Measurements from ENCODE around the gene SRRT.
A peak's percentile ranks its signal among the peaks of the same experiment; 100 is the strongest.

The SRRT gene

GRCh38 chr7:100882201-100882600 lies 7.3 kb downstream of the SRRT start:
- H3K4me3 ChIP-seq (ENCODE audit: low read depth, low read length), result no peak overlapping the region
- TF ChIP-seq, protein P1, sequence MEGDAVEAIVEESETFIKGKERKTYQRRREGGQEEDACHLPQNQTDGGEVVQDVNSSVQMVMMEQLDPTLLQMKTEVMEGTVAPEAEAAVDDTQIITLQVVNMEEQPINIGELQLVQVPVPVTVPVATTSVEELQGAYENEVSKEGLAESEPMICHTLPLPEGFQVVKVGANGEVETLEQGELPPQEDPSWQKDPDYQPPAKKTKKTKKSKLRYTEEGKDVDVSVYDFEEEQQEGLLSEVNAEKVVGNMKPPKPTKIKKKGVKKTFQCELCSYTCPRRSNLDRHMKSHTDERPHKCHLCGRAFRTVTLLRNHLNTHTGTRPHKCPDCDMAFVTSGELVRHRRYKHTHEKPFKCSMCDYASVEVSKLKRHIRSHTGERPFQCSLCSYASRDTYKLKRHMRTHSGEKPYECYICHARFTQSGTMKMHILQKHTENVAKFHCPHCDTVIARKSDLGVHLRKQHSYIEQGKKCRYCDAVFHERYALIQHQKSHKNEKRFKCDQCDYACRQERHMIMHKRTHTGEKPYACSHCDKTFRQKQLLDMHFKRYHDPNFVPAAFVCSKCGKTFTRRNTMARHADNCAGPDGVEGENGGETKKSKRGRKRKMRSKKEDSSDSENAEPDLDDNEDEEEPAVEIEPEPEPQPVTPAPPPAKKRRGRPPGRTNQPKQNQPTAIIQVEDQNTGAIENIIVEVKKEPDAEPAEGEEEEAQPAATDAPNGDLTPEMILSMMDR (IDR thresholded peaks at IDR 0.05; ENCODE audit: borderline replicate concordance, insufficient read depth, low read depth, low read length), result no peak

GRCh38 chr7:100882785-100883526 lies 8.1 kb downstream of the SRRT start:
- no peak overlapping the region for H3K4me3 ChIP-seq (ENCODE audit: low read depth, low read length)
- TF ChIP-seq, protein P1 (IDR thresholded peaks at IDR 0.05; ENCODE audit: borderline replicate concordance, insufficient read depth, low read depth, low read length), result no peak

- H3K4me3 ChIP-seq (ENCODE audit: low read depth, low read length), result no peak overlapping the region
- TF ChIP-seq, protein P1 (IDR thresholded peaks at IDR 0.05; ENCODE audit: borderline replicate concordance, insufficient read depth, low read depth, low read length), result no peak
Measured at GRCh38 chr7:100884736-100885439, 10.0 kb downstream of the SRRT start.

- H3K4me3 ChIP-seq (ENCODE audit: low read depth, low read length), result no peak overlapping the region
- TF ChIP-seq, protein P1 (IDR thresholded peaks at IDR 0.05; ENCODE audit: borderline replicate concordance, insufficient read depth, low read depth, low read length), result no peak
Measured at GRCh38 chr7:100885440-100886141, 10.7 kb downstream of the SRRT start.

DNA sequence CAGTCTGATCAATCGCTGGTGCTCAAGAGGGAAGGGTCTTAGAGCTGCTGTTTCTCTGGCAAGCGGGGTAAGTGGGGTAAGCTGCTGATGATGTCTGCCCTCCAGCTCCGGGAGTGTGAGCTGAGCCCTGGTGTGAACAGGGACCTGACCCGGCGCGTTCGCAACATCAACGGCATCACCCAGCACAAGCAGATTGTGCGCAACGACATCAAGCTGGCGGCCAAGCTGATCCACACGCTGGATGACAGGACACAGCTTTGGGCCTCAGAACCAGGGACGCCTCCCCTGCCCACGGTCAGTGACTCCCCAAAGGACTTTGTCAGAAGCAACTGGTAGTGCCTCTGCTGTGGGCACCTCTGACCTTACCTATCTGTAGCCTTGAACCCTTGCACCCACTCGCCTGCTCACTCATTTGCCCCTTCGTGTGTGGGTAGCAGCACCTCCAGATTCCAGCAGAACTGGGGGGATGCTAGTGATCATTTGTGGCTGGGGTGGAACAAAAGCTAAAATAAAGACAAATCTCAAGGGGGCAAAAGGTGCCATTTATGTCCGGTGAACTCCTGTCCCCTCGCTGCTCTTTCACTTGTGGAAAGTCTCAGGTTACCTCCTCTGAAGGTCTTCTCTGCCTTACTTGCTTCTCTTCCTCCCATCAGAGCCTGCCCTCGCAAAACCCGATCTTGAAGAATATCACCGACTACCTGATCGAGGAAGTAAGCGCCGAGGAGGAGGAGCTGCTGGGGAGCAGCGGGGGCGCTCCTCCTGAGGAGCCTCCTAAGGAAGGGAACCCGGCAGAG lies 11.4 kb downstream of the SRRT start:
- no peak overlapping the region for H3K4me3 ChIP-seq (ENCODE audit: low read depth, low read length)
- TF ChIP-seq, protein P1 (IDR thresholded peaks at IDR 0.05; ENCODE audit: borderline replicate concordance, insufficient read depth, low read depth, low read length), result no peak

DNA sequence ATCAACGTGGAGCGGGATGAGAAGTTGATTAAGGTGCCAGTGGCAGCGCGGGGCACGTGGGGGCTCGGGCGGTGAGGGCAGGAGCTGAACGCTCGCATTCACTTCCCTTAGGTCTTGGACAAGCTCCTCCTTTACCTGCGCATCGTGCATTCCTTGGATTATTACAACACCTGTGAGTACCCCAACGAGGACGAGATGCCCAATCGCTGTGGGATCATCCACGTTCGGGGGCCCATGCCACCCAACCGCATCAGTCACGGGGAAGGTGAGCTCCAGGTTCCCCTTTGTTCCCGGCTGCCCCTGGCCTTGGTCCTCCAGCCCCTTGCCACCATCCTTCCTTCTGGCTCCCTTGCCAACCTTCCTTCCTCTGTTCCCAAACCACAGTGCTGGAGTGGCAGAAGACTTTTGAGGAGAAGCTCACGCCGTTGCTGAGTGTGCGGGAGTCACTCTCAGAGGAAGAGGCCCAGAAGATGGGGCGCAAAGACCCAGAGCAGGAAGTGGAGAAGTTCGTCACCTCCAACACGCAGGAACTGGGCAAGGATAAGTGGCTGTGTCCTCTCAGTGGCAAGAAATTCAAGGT lies 12.1 kb downstream of the SRRT start:
- peak overlapping the region; percentile 95 for H3K4me3 ChIP-seq (ENCODE audit: low read depth, low read length)
- TF ChIP-seq, protein P1 (IDR thresholded peaks at IDR 0.05; ENCODE audit: borderline replicate concordance, insufficient read depth, low read depth, low read length), result no peak
